HCT116 (cell line): Measurements from ENCODE around the gene CREBRF. TPM values are rescaled to one million over a fixed set of nuclear protein-coding genes. Genes with fewer than 3 reads are reported as not detected.

ENCODE experiments used
- ATAC-seq: fragments of 200-7000 bp; cut with Tn5 transposase; 2 replicates; pipeline ENCODE4 v1.9.1; 2020; ENCODE audit warnings: mild to moderate bottlenecking, moderate library complexity
- BruUV-seq: library from RNA; stranded (reverse); fragments of 400-500 nt; replicated peaks from 2 replicates; lab custom pipeline; 2021; lab: Mats Ljungman, UMichigan
- CTCF ChIA-PET: fragments of 300-600 bp; sonication (Branson Sonifier 250); formaldehyde crosslinking; loops from one replicate; lab custom pipeline; 2021; ENCODE audit warnings: antibody characterized with exemption; lab: Charles Lee
- POLR2A ChIA-PET: fragments of 300-600, 350-600 bp; sonication (Branson Sonifier 250); formaldehyde crosslinking; loops from one replicate; lab custom pipeline; 2021; ENCODE audit warnings: antibody characterized with exemption; lab: Charles Lee
- RAD21 ChIA-PET, 2 experiments: fragments of 300-600 bp; sonication (Branson Sonifier 250); formaldehyde crosslinking; loops; one replicate each; lab custom pipeline; 2023; ENCODE audit warnings: low total read pairs in 2 of 2; ENCODE audit not compliant: uncharacterized antibody in 2 of 2, unreplicated experiment in 2 of 2, low non-redundant PET in 1 of 2; lab: Charles Lee
- DNase-seq: peaks from one replicate; pipeline ENCODE4 v3.0.0-alpha.2; 2010; ENCODE audit warnings: low read depth, low spot score
- H2AFZ ChIP-seq: fragments of 200-600 bp; shearing (Covaris generic), sonication (generic); 2 replicates; pipeline ENCODE4 v1.6.1; 2017; ENCODE audit warnings: low read depth, mixed run types, mixed read lengths, antibody characterized with exemption, low read length; ENCODE audit not compliant: poor library complexity, severe bottlenecking
- H3K27ac ChIP-seq: 2 replicates; pipeline ENCODE4 v1.5.1; 2012; ENCODE audit warnings: low read depth, low read length
- H3K27me3 ChIP-seq: fragments of 200-600 bp; sonication (generic); 2 replicates; pipeline ENCODE4 v1.6.1; 2016; ENCODE audit warnings: mixed run types, low read length, mixed read lengths; ENCODE audit not compliant: insufficient read depth
- H3K36me3 ChIP-seq, 2 experiments: fragments of 200-500 bp in 1 of 2; fragments of 200-600 bp in 1 of 2; sonication (Bioruptor generic) in 1 of 2; sonication (generic) in 1 of 2; 2 replicates each; pipeline versions ENCODE4 v1.5.1 to v1.6.1; 2014 to 2016; ENCODE audit warnings: low read length in 2 of 2, inconsistent platforms in 1 of 2, mixed read lengths in 1 of 2, mixed run types in 1 of 2; ENCODE audit not compliant: insufficient read depth in 2 of 2, control insufficient read depth in 1 of 2
- H3K4me1 ChIP-seq, 2 experiments: fragments of 200-600 bp in 1 of 2; sonication (generic) in 1 of 2; 2 replicates each; pipeline versions ENCODE4 v1.5.1 to v1.6.1; 2012 to 2017; ENCODE audit warnings: low read length in 2 of 2, inconsistent platforms in 1 of 2, mild to moderate bottlenecking in 1 of 2, mixed read lengths in 1 of 2, mixed run types in 1 of 2, moderate library complexity in 1 of 2; ENCODE audit not compliant: insufficient read depth in 2 of 2, control insufficient read depth in 1 of 2
- H3K4me2 ChIP-seq: fragments of 200-600 bp; sonication (generic); 2 replicates; pipeline ENCODE4 v1.6.1; 2017; ENCODE audit warnings: mixed run types, low read length, mixed read lengths
- H3K4me3 ChIP-seq, 2 experiments: fragments of 200-600 bp in 1 of 2; sonication (generic) in 1 of 2; replicated peaks in 1 of 2; 2 replicates each; pipeline ENCODE4 v1.5.1; 2011 to 2016; ENCODE audit warnings: low read length in 2 of 2, control low read depth in 1 of 2, low read depth in 1 of 2, mild to moderate bottlenecking in 1 of 2, mixed read lengths in 1 of 2, mixed run types in 1 of 2
- H3K79me2 ChIP-seq: fragments of 200-600 bp; sonication (generic); 2 replicates; pipeline ENCODE4 v1.6.1; 2017; ENCODE audit warnings: mild to moderate bottlenecking, mixed run types, low read length, moderate library complexity, mixed read lengths; ENCODE audit not compliant: insufficient read depth
- H3K9ac ChIP-seq: fragments of 200-600 bp; sonication (generic); 2 replicates; pipeline ENCODE4 v1.6.1; 2016; ENCODE audit warnings: low read length, mixed read lengths
- H3K9me2 ChIP-seq: fragments of 200-600 bp; sonication (generic), shearing (Covaris generic); 2 replicates; pipeline ENCODE4 v1.6.1; 2017; ENCODE audit warnings: mixed run types, mild to moderate bottlenecking, moderate library complexity; ENCODE audit not compliant: insufficient read depth
- H3K9me3 ChIP-seq, 2 experiments: fragments of 200-500 bp in 1 of 2; fragments of 200-600 bp in 1 of 2; sonication (Bioruptor generic) in 1 of 2; sonication (generic) in 1 of 2; 2 replicates each; pipeline ENCODE4 v1.6.1; 2014 to 2017; ENCODE audit warnings: low read length in 2 of 2, mixed read lengths in 2 of 2, inconsistent platforms in 1 of 2, low read depth in 1 of 2, mild to moderate bottlenecking in 1 of 2, mixed run types in 1 of 2, moderate library complexity in 1 of 2; ENCODE audit not compliant: control insufficient read depth in 1 of 2, insufficient read depth in 1 of 2
- H4K20me1 ChIP-seq: fragments of 200-600 bp; sonication (generic), shearing (Covaris generic); 2 replicates; pipeline ENCODE4 v1.6.1; 2017; ENCODE audit warnings: mixed run types, mild to moderate bottlenecking, moderate library complexity; ENCODE audit not compliant: insufficient read depth
- EGR1 ChIP-seq: IDR thresholded peaks from 2 replicates; pipeline ENCODE4 v1.6.1; 2012; ENCODE audit warnings: low read depth
- ELF1 ChIP-seq: IDR thresholded peaks from 2 replicates; pipeline ENCODE4 v1.6.1; 2012; ENCODE audit warnings: low read depth, borderline replicate concordance
- EZH2 ChIP-seq: fragments of 200-600 bp; sonication (generic); IDR thresholded peaks from 2 replicates; pipeline ENCODE4 v1.6.1; 2017; ENCODE audit warnings: antibody characterized with exemption, mixed run types
- FOSL1 ChIP-seq: IDR thresholded peaks from 2 replicates; pipeline ENCODE4 v1.6.1; 2012; ENCODE audit warnings: low read depth
- POLR2A ChIP-seq: IDR thresholded peaks from 2 replicates; pipeline ENCODE4 v1.7.0; 2011; ENCODE audit warnings: borderline replicate concordance; ENCODE audit not compliant: insufficient read depth, insufficient read length; ENCODE audit errors: extremely low read depth
- SRF ChIP-seq: IDR thresholded peaks from 2 replicates; pipeline ENCODE4 v1.6.1; 2012; ENCODE audit warnings: low read depth
- ZBTB33 ChIP-seq: IDR thresholded peaks from 2 replicates; pipeline ENCODE4 v1.6.1; 2011; ENCODE audit warnings: mild to moderate bottlenecking, low read length, moderate library complexity; ENCODE audit not compliant: insufficient replicate concordance; ENCODE audit errors: extremely low read depth
- ZFX ChIP-seq: fragments of 450-650 bp; IDR thresholded peaks from 2 replicates; pipeline ENCODE4 v1.6.1; 2017
- intact Hi-C: fragments of 100-400 bp; cut with micrococcal nuclease; formaldehyde crosslinking; loops from 2 replicates; pipeline ENCODE4 v1.10.0; 2022
- total RNA-seq: library from RNA; stranded (reverse); gene quantifications from one replicate; pipeline ENCODE4 v1.2.1, GENCODE V29; 2021; ENCODE audit not compliant: unreplicated experiment
- TF ChIP-seq, protein P1 (sequence below), 3 experiments: fragments of 200-600 bp in 1 of 3; sonication (generic) in 1 of 3; IDR thresholded peaks in 2 of 3; conservative IDR thresholded peaks in 1 of 3; 2 replicates each; pipeline ENCODE4 v1.5.1; 2012 to 2017; ENCODE audit warnings: low read depth in 2 of 3, low read length in 2 of 3, antibody characterized with exemption in 1 of 3, borderline replicate concordance in 1 of 3, control low read depth in 1 of 3, mild to moderate bottlenecking in 1 of 3, mixed read lengths in 1 of 3, mixed run types in 1 of 3, moderate library complexity in 1 of 3; ENCODE audit not compliant: insufficient read depth in 1 of 3

Gene CREBRF
- total RNA-seq, 1 experiment from 2014 or later: 7.7 TPM

DNA sequence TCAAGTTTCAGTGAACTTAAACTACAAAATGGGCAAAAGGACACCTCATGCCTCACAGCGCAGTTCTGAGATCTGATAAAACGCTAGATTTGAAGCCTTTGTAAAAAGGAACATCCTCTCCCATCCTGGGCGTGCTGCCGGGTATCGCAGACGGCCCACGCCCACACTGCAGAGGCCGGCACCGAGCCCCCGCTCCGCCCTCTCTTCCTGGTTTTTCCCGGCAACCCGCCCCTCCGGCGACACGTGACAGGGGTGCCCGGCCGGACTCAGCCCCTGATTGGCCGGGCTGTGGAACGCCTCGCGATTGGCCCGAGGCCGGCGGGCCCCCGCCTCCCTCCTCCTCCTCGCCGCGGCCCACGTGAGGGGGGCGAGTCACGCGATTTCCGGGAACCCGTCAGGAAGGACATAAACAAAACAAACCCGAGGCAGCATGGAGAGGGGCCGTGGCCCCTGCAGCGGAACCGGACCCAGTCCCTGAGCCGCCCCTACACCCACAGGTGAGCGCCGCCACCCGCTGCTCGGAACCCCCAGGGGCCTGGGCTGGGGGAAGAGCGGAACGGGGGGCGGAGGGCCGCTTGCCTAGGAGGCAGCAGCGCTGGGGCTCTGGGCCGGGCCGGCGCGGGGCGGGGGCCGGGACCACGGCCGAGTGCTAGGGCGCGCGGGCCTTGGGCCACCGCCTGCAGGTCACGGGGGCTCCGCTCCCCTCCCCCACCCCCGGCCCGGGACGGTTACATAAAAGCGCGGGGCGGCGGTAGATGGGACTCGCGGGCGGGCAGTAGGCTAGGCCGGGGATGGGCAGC is at the start of gene CREBRF (continued):
- TF ChIP-seq, protein P1, sequence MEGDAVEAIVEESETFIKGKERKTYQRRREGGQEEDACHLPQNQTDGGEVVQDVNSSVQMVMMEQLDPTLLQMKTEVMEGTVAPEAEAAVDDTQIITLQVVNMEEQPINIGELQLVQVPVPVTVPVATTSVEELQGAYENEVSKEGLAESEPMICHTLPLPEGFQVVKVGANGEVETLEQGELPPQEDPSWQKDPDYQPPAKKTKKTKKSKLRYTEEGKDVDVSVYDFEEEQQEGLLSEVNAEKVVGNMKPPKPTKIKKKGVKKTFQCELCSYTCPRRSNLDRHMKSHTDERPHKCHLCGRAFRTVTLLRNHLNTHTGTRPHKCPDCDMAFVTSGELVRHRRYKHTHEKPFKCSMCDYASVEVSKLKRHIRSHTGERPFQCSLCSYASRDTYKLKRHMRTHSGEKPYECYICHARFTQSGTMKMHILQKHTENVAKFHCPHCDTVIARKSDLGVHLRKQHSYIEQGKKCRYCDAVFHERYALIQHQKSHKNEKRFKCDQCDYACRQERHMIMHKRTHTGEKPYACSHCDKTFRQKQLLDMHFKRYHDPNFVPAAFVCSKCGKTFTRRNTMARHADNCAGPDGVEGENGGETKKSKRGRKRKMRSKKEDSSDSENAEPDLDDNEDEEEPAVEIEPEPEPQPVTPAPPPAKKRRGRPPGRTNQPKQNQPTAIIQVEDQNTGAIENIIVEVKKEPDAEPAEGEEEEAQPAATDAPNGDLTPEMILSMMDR (IDR thresholded peaks at IDR 0.05 in 2 of 3, conservative IDR thresholded peaks at IDR 0.05 in 1 of 3; ENCODE audit: borderline replicate concordance in 1 of 3, insufficient read depth in 1 of 3, low read depth in 2 of 3, low read length in 2 of 3): no peak
- TF ChIP-seq FOSL1 (no peak), EGR1 (peak; percentile 91)

GRCh38 chr5:173010021-173010420 is 46.1 kb upstream of the CREBRF start:
- ChIA-PET CTCF (no interaction called here), RAD21 (interaction anchor here in 1 of 2 experiments (0.7 kb wide), 1 partner anchor 1721 kb away, joined by 3 read pairs; no protein-coding TSS in a partner anchor), POLR2A (no interaction called here)
- no peaks in the 10 kb centered on the region for H3K9me2 ChIP-seq
- H3K79me2 ChIP-seq: peaks cover 77% of the 10 kb centered on the region
- no peak for ATAC-seq
- no TSS peak for BruUV-seq
- H3K9ac ChIP-seq: no peak overlapping the region
- H2AFZ ChIP-seq: no peak overlapping the region
- H3K4me2 ChIP-seq: no peak overlapping the region
- H3K9me3 ChIP-seq: no peaks in the 10 kb centered on the region
- intact Hi-C loops: no loop called here
- no peak for TF ChIP-seq EZH2
- no peak for TF ChIP-seq POLR2A
- TF ChIP-seq, protein P1 (IDR thresholded peaks at IDR 0.05 in 2 of 3, conservative IDR thresholded peaks at IDR 0.05 in 1 of 3; ENCODE audit: borderline replicate concordance in 1 of 3, insufficient read depth in 1 of 3, low read depth in 2 of 3, low read length in 2 of 3): no peak
- TF ChIP-seq EGR1: 0 out of 2 replicates have a peak, but pooled peaks have one; percentile 20
- no peak for TF ChIP-seq SRF
- no peak for TF ChIP-seq ELF1
- TF ChIP-seq ZFX: no peak
- TF ChIP-seq ZBTB33: no peak
- no peaks in the 10 kb centered on the region for H4K20me1 ChIP-seq
- no peaks in the 10 kb centered on the region for H3K27me3 ChIP-seq
- H3K4me1 ChIP-seq: peaks cover 25 to 33% of the 10 kb centered on the region in 2 experiments; a peak in 3 of 4 replicates
- H3K4me3 ChIP-seq: no peak overlapping the region
- no peaks in the 10 kb centered on the region for H3K36me3 ChIP-seq
- H3K27ac ChIP-seq: no peak overlapping the region
- DNase-seq: no peak
